ENCODE results near the gene GFRA1. TPM values are rescaled to one million over a fixed set of nuclear protein-coding genes. Genes with fewer than 3 reads are reported as not detected.

Gene GFRA1
- total RNA-seq, 4 donors from 2014 or later = 21.0 to 62.5 (median 59.3) TPM

DNA sequence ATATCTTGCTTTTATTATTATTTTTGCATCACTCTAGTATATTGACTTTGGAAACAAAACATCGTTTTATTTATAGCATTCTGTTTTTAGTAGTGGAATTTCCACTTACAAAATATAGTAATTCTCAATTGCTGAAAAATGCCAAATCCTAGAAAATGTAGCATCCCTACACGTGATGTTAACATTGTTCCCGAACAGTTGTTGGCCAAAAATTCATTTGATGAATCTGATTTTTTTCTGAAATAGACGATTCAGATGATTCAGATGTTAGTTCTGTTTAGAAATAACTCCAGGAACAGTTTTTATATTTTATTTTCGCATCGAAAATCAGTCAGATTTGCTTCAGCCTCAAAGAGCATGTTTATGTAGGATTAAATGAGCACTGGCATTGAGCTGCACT, 122.4 kb downstream of the GFRA1 start:
- Histone ChIP-seq H3K36me3 (no peaks in the 10 kb centered on the region), H3K27me3 (peaks cover 7% of the 10 kb centered on the region), H3K4me3 (no peak overlapping the region), H3K9me3 (no peaks in the 10 kb centered on the region), H3K27ac (no peak overlapping the region), H3K4me1 (no peaks in the 10 kb centered on the region)
- 45 to 46% methylated on average over 6 of the region's 6 CpGs for WGBS, 2 donors (ENCODE audit: low coverage in 1 of 2)
- no peak for ATAC-seq
- no peak for TF ChIP-seq POLR2A (IDR thresholded peaks at IDR 0.05)
- TF ChIP-seq POLR2AphosphoS5 (IDR thresholded peaks at IDR 0.05) = no peak
- TF ChIP-seq, protein P1, sequence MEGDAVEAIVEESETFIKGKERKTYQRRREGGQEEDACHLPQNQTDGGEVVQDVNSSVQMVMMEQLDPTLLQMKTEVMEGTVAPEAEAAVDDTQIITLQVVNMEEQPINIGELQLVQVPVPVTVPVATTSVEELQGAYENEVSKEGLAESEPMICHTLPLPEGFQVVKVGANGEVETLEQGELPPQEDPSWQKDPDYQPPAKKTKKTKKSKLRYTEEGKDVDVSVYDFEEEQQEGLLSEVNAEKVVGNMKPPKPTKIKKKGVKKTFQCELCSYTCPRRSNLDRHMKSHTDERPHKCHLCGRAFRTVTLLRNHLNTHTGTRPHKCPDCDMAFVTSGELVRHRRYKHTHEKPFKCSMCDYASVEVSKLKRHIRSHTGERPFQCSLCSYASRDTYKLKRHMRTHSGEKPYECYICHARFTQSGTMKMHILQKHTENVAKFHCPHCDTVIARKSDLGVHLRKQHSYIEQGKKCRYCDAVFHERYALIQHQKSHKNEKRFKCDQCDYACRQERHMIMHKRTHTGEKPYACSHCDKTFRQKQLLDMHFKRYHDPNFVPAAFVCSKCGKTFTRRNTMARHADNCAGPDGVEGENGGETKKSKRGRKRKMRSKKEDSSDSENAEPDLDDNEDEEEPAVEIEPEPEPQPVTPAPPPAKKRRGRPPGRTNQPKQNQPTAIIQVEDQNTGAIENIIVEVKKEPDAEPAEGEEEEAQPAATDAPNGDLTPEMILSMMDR (IDR thresholded peaks at IDR 0.05) = no peak
- TF ChIP-seq EP300 (IDR thresholded peaks at IDR 0.05) = no peak

DNA sequence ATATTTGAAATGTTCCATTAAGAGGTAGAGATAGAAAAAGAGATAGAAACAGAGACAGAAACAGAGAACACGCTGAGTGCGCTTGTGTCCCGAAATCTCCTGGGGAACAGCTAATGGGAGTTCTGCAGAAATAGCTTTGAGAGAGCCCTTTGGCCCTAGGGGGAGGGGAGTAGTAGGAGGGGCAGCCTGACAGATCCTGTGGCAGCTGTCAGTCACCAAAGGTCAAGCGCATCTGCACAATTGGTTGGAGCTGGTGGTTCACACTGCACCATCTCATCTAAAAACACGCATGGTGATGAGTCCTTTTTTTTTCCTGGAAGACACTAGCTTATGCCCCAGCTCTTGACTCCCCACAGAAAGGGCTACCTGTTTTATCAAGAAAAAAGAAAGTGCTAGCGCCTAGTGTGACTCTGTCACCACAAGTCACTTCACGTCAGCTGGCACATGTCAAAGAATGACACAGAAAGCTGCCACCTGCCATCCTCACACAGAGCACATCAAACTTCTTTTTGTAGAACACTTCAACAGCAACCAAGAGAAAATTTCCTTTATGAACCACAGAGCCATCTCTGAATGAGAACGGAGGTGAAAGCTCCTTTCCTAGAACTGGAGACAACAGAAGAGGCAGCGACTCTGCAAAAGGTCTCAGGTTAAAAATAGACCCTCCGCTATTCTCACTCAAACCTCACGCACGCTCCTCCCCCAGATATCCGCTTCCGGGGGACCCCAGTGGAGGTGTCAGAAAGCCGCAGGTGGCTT, 125.7 kb downstream of the GFRA1 start:
- TF ChIP-seq POLR2AphosphoS5 (IDR thresholded peaks at IDR 0.05) (no peak), EP300 (IDR thresholded peaks at IDR 0.05) (no peak), POLR2A (IDR thresholded peaks at IDR 0.05) (no peak)
- TF ChIP-seq, protein P1 (IDR thresholded peaks at IDR 0.05) = no peak
- no peaks in the 10 kb centered on the region for H3K4me1 ChIP-seq
- H3K27me3 ChIP-seq = peaks cover 7% of the 10 kb centered on the region
- no peaks in the 10 kb centered on the region for H3K9me3 ChIP-seq
- H3K27ac ChIP-seq = no peak overlapping the region
- no peak overlapping the region for H3K4me3 ChIP-seq
- no peak for ATAC-seq
- no peaks in the 10 kb centered on the region for H3K36me3 ChIP-seq
- WGBS, 2 donors (ENCODE audit: low coverage in 1 of 2) = 81 to 88% methylated on average over 11 to 15 of the region's 15 CpGs

DNA sequence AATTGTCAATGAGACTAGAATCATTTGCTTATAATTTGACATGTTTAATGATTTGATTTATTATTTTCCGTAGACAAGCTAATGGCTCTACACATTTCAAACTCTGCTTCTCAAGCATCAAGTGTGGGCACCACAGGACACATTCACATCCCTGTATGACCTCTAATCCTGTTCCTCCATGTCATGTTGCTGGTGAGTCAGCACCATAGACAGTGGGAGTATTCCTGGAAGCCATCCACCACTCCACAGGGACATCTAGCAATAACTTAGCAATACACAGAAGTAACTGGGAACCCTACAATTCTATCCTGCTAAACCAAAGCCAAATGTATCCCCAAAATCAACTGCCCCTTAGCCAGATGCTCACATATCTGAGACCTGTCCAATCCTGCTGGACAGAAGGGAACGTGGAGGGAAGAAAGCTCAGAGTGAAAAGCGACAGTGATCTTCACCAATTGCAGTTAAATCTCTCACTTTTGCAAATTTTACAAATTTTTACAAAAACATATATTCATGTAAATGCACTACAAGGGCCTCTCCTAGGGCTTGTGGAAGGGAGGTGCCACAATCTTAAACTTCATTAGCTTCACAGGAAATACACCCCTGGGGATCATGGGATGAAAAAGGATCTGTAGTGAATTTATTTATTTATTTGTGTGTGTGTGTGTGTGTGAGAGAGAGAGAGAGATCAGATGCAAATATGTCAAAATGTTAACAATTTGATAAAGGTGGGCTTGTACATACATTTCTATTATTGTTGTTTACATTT, 126.5 kb downstream of the GFRA1 start:
- Histone ChIP-seq H3K27ac (no peak overlapping the region), H3K9me3 (no peaks in the 10 kb centered on the region), H3K36me3 (no peaks in the 10 kb centered on the region), H3K4me1 (no peaks in the 10 kb centered on the region), H3K4me3 (no peak overlapping the region), H3K27me3 (peaks cover 7% of the 10 kb centered on the region)
- no peak for TF ChIP-seq EP300 (IDR thresholded peaks at IDR 0.05)
- no peak for ATAC-seq
- WGBS, 2 donors (ENCODE audit: low coverage in 1 of 2) = 79 to 86% methylated on average over 1 to 3 of the region's 3 CpGs

DNA sequence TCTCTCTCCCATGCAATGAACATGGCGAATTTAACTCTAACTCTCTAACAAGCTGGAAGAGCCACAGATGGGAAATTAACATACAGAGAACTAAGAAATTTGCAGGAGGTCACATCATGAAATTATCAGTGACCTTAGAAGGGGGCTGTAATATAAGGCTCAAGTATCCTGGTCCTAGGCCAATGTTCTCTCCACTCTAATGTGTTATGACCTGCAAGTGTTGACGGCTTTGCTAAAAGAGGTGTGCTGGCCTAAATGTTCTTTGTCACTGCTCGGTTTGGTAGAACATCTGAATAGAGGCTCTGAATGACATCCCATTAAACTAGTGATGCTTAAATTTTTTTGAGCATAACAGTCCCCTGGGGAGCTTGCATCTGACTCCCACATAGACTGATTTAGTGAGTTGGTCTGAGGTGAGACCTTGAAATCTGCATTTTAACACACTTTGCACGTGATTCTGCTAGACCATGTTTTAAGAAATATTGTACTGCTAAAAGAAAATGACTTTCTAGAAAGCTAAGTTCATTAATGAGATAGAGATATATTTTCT, 129.3 kb downstream of the GFRA1 start:
- no peaks in the 10 kb centered on the region for H3K9me3 ChIP-seq
- peaks cover 5% of the 10 kb centered on the region for H3K27me3 ChIP-seq
- H3K27ac ChIP-seq = no peak overlapping the region
- H3K4me3 ChIP-seq = no peak overlapping the region
- 87 to 96% methylated on average over 3 of the region's 4 CpGs for WGBS, 2 donors (ENCODE audit: low coverage in 1 of 2)
- H3K36me3 ChIP-seq = no peaks in the 10 kb centered on the region
- TF ChIP-seq POLR2AphosphoS5 (IDR thresholded peaks at IDR 0.05) = no peak
- H3K4me1 ChIP-seq = no peaks in the 10 kb centered on the region
- no peak for ATAC-seq

DNA sequence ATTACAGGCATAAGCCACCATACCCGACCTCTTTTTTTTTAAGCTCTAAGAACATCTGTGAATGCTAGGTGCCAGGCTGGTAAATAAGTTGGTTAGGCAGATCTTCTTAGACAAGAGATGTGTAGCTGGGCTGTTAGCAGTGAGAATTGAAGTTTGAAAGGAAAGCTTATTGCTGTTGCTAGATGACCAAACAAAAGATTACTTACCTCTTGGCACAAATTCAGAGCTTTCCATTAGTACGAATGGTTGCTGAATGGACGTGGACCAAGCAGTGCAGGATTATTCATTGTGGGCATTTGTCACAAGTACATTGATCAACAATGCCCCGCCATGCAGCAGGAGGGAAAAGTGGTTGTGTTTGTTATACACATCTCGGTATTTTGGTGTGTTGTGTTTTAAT, 131.2 kb downstream of the GFRA1 start:
- peaks cover 5% of the 10 kb centered on the region for H3K27me3 ChIP-seq
- H3K4me1 ChIP-seq = no peaks in the 10 kb centered on the region
- H3K9me3 ChIP-seq = no peaks in the 10 kb centered on the region
- no peak for ATAC-seq
- 63 to 71% methylated on average over 5 of the region's 5 CpGs for WGBS, 2 donors (ENCODE audit: low coverage in 1 of 2)
- H3K27ac ChIP-seq = no peak overlapping the region
- H3K36me3 ChIP-seq = no peaks in the 10 kb centered on the region
- TF ChIP-seq POLR2AphosphoS5 (IDR thresholded peaks at IDR 0.05) (no peak), EP300 (IDR thresholded peaks at IDR 0.05) (no peak), POLR2A (IDR thresholded peaks at IDR 0.05) (no peak)
- TF ChIP-seq, protein P1 (IDR thresholded peaks at IDR 0.05) = no peak
- H3K4me3 ChIP-seq = no peak overlapping the region
